ENCODE results near the gene ENAM. TPM values are rescaled to one million over a fixed set of nuclear protein-coding genes. Genes with fewer than 3 reads are reported as not detected.
"Not testable (repeated sequence)": the region's sequence is repeated elsewhere in the genome, so short reads cannot be mapped to it uniquely, and the experiment has no call there.

The ENAM gene
- total RNA-seq, 1 donor from 2014 or later, result 9.6 TPM

GRCh38 chr4:70624226-70624793 lies 4.2 kb upstream of the ENAM start:
- no peak for DNase-seq (ENCODE audit: low spot score)

DNA sequence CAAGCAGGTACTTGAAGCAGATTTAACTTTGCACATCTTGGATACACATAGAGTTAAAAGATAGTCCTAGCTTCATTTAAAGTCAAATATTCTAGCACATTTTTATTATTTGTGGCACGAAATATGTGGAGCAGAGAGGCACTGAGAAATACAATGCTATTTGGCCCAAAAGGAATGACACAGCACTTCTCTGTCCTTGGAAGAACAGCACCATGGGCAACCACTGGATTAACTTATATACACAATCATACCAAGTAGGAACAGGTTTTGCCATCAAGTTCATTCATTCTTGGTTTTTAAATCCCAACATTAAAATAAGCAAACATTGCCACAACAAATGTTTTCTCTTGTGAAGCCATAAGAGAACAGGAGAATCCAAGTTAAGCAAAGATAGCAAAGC lies 924 bp upstream of the ENAM start:
- no peak for DNase-seq (ENCODE audit: low spot score)

GRCh38 chr4:70629469-70630090 lies 1.0 kb downstream of the ENAM start:
- DNase-seq (ENCODE audit: low spot score), result no peak

- no peak for DNase-seq (ENCODE audit: low spot score)
Observed at GRCh38 chr4:70630162-70630561, 1.6 kb downstream of the ENAM start.

DNA sequence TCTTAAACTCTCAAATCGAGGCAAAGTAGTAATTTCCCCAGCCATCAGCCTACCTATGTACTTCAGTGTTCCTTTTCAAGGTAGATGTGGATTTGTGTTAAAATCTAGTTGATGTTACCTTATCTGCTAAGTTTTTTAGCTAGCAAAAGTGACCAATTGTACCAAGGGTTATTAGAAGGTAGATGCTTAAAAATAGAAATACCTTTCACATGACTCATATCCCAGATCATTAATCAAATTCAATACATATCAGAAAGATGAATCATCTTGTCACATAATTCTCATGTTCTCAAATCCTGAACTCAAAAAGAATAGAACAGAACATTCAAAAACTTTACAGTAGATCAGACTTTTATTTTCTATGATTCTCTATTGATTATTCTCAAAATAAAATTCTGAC lies 3.5 kb downstream of the ENAM start:
- no peak for DNase-seq (ENCODE audit: low spot score)

DNA sequence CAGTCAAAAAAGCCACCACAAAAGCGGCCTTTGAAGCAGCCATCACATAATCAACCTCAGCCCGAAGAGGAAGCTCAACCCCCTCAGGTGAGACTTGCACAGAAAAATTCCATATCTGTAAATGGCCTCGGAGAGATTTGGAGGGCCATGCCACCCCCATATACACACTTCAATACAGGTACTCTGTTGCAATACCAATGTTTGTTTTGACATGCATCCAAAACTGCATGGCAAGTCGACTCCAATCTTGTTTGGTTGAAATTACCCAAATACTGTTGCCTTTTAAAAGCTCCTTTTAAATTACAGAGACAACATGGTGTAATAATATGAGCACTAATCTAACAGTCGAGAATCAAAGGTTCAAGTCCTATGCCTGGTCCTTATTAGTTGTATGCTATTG lies 5.9 kb downstream of the ENAM start:
- no peak for DNase-seq (ENCODE audit: low spot score)

DNA sequence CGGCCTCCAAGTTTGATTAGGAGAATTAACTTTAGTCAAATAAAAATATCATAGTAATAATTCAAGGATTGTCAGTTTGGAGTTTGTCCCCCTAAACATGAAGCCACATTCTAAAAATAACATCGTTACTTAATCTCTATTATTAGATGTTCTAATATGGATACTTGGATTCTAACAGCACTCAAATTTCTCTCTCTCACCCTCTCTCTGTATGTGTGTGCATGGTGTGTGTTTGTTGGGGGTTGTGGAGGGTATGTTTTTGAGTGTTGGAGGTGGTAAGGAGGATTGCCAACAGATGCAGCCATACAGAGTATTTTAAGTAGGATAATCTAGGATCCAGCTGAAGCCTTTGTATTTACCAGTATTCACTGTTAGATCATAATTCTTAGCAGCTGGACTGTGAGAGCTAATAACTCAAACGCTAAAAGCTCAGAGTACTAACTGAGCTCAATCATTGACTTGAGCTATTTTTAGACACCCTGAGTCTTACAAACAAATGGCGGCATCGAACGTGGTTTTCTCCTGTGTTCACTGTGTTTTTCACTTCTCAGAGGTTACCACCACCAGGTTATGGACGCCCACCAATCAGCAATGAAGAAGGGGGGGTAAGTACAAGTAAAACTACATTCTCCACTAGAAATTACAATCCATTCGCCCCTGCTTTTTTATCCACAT lies 8.8 kb downstream of the ENAM start:
- DNase-seq (ENCODE audit: low spot score), result peak; percentile 18

- DNase-seq (ENCODE audit: low spot score), result no peak
Observed at GRCh38 chr4:70640192-70640591, 11.6 kb downstream of the ENAM start.

- DNase-seq (ENCODE audit: low spot score), result not testable (repeated sequence)
Observed at GRCh38 chr4:70650741-70651140, 22.2 kb downstream of the ENAM start.

DNA sequence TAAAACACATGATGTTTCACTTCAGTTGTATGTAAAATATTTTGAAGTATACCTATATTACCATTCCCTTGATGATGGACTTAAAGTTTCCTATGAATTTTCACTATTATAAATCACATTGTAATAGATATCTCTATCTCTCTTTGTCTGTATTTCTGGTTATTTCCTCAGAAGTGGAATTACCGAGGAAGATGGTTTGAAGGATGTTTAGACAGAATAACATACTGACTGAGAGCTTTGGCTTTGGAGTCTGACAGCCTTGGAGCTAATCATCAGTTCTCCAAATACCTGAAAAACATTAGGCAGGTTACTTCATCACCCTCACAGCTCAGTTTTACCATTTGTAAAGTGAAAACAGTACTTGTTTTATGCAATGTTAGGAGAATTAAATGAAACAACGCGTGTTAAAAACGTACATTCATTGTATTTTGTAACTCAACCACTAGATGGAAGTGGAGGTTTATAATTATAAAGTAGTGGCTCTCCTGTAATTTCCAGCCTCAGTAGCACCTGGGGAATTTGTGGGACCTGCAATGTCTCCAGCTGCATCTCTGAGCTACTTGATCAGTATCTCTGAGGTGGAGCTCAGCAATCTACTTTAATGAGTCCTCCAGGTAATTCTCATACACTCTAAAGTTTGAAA lies 23.4 kb downstream of the ENAM start:
- DNase-seq (ENCODE audit: low spot score), result no peak

DNA sequence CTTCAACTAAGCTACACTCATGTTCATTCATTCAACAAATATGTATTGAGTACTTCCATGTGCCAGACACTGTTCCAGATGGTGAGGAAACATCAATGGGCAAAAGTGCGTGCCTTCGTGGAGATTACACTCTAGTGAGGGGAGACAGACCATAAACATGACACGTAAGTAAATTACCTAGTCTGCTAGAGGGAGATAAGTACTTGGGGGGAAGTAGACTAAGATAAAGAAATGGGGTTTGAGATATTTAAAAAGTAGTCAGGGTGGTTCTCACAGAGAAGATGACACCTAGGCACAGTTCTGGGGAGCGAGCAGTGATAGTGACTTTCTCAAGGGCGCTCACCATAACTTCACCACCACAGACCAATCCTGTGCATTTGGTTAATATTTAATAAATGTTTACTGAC lies 26.1 kb downstream of the ENAM start:
- DNase-seq (ENCODE audit: low spot score), result no peak

DNA sequence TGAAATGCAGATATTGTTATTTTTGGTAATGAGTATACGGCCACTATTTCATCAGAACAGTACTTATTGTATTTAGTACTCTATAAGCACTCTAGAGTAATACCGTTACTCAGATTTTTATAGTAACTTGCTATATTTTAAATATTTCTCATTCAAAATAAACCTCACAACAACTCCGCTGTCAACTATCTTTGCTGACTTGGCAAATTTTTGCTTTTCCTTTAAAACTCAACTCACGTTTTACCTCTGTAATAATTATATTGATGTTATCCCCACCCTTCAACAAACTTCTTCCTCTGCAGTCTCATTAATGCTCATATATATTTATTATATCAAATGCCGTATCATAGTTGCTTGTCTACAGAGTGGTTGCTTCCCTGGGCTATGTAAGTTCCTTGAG lies 28.8 kb downstream of the ENAM start:
- no peak for DNase-seq (ENCODE audit: low spot score)

DNA sequence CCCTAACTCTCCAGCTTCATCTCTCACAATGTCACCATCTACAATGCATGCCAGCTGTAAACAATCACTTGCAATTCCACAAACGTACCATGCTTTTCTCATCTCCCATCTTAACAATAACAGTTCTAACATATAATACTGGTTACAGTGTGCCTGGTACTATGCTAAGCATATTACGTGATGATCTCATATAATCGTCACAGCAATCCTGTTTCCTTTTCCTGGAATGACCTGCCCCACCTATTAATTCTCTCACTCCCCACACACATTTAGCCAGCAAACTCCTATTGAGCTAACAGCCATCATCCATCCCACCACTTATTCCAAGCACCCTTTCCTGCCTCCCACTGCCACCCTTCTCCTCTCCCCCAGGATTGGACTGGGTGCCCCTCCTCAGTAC lies 29.9 kb downstream of the ENAM start:
- DNase-seq (ENCODE audit: low spot score), result no peak

GRCh38 chr4:70660106-70660505 lies 31.6 kb downstream of the ENAM start:
- DNase-seq (ENCODE audit: low spot score), result no peak

- DNase-seq (ENCODE audit: low spot score), result not testable (repeated sequence)
Observed at GRCh38 chr4:70661309-70661922, 32.9 kb downstream of the ENAM start.

- DNase-seq (ENCODE audit: low spot score), result no peak
Observed at GRCh38 chr4:70666369-70666768, 37.8 kb downstream of the ENAM start, which contains the start of gene JCHAIN. Gene JCHAIN (minus strand): TSS chr4:70666508. CDS start chr4:70666490, 18 bp downstream.

- DNase-seq (ENCODE audit: low spot score), result no peak
Observed at GRCh38 chr4:70667740-70668535, 39.4 kb downstream of the ENAM start.

- no peak for DNase-seq (ENCODE audit: low spot score)
Observed at GRCh38 chr4:70670332-70671014, 41.9 kb downstream of the ENAM start.

- no peak for DNase-seq (ENCODE audit: low spot score)
Observed at GRCh38 chr4:70671091-70671490, 42.5 kb downstream of the ENAM start.

GRCh38 chr4:70674191-70674590 lies 45.6 kb downstream of the ENAM start:
- DNase-seq (ENCODE audit: low spot score), result no peak

GRCh38 chr4:70674731-70675130 lies 46.2 kb downstream of the ENAM start:
- no peak for DNase-seq (ENCODE audit: low spot score)

Data from mucosa of gallbladder (tissue), 1 donor.